HG02840 (cell line): ENCODE results near the gene RAB39A.
A peak's percentile ranks its signal among the peaks of the same experiment; 100 is the strongest.

Experiments
- ATAC-seq: cut with Tn5 transposase; IDR thresholded peaks from one replicate; pipeline ENCODE4 v1.9.1; 2021; ENCODE audit warnings: mild to moderate bottlenecking, moderate library complexity, moderate number of reproducible peaks; ENCODE audit not compliant: unreplicated experiment, low FRiP score

Gene RAB39A

DNA sequence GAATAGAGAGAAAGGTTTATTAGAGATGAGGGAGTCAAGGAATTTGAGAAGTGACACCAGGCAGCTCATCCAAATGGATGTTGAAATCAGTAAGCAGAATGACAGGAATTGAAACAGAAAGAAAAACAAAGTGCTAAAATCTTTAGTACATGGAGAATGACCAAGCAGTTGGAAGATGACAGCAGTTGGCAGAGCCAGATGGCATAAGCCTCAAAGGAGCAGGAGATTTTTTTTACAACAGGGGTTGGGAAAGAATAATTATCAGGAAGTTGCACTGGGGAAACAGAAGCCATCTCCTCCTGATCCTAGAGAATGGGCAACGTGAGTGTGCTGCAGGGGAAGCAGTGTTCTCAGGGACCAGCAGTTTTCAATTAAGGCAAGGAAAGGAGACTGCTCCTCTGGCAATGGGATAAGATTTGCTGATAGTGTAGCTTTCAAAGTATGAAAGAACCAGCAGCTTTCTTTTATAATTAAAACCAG is 28.9 kb downstream of the RAB39A start:
- no peak for ATAC-seq

DNA sequence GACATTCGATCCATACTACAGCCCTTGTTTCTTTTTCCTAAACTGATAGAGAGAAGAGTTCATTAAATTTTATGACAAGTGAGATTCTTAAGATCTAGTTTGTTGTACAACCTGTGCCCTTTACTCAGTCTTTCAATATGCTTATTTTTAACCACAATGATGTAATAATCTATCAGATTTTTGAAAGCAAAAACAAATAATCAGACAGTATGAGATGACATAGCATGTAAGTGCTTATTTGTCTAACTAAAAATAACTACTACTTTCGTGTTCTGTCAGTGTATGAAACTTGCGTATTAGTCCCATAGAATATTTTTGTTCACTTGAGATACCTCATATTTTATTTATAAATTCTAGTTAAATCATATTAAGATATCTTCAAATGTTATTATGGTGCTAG is 33.2 kb downstream of the RAB39A start:
- ATAC-seq: no peak

DNA sequence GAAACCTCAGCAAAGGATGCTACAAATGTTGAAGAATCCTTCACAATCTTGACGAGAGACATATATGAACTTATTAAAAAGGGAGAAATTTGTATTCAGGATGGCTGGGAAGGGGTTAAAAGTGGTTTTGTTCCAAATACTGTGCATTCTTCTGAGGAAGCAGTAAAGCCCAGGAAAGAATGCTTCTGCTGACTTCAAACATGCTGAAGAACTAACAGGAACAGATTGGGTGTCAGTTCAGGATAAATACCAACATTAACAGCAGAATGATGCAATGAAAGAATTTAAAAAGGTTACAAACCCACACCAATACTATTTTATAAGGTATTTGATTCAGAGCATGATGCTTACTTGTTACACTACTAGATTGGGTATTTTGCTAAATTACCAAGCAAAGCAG is 33.9 kb downstream of the RAB39A start:
- ATAC-seq: no peak

DNA sequence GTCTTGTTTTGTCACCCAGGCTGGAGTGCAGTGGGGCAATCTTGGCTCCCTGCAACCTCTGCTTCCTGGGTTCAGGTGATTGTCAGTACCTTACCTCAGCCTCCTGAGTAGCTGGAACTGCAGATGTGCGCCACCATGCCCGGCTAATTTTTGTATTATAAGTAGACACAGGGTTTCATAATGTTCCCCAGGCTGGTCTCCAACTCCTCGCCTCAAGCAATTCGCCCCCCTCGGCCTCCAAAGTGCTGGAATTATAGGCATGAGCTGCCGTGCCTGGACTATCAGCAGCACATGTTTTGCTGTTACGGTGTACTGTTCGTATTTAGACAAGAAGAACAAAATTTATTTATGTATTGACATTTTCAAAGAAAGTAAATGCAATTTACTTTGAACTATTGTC is 34.8 kb downstream of the RAB39A start:
- ATAC-seq: no peak

DNA sequence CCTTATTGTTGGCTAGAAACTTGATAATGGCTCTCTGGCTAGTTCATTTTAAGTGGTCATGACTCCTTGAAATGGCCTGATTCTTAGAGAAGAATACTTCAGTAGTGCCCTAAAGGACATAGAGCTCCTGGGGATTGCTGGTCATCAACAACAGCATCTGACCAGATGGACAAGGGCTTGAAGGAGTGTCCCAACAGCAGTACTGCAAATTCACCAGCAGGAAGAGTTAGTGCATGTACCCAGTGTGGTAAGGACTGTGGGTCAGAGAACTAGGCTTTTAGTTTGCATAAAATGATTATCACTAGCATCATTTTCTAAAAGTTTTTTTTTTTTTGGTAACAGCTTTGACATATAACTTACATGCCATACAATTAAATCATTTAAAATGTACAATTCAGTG is 41.0 kb downstream of the RAB39A start:
- ATAC-seq: no peak

DNA sequence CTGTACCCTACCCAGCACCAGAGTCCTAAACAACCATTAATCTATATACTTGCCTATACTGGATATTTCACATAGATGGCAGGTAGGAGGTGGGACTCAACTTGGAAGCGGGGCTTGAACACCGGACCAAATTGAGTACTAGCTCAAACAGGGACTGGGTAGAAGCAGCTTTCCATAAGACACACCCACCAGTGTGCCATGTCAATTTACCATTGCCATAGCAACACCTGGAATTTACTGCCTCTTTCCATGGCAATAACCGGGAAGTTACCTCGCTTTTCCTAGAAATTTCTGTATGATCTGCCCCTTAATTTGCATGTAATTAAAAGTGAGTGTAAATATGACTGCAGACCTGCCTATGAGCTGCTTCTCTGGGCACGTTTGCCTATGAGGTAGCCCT is 41.8 kb downstream of the RAB39A start:
- ATAC-seq: no peak

DNA sequence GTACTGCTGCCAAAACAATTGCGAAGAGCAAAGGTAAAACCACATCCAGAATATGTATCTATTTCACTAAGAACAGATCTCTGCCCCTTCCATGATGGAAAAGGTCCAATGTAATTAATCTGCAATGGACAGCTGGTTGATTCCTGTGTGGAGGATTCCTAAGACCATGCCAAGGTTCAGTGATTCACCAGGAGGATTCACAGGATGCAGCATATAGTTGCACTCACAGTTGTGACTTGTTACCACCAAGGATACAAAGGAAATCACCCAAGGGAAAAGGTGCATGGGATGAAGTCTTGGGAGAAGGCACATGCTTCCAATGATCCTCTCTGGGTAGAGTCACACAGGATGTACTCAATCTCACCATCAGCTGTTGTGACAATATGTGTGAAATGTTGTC is 45.4 kb downstream of the RAB39A start:
- no peak for ATAC-seq

DNA sequence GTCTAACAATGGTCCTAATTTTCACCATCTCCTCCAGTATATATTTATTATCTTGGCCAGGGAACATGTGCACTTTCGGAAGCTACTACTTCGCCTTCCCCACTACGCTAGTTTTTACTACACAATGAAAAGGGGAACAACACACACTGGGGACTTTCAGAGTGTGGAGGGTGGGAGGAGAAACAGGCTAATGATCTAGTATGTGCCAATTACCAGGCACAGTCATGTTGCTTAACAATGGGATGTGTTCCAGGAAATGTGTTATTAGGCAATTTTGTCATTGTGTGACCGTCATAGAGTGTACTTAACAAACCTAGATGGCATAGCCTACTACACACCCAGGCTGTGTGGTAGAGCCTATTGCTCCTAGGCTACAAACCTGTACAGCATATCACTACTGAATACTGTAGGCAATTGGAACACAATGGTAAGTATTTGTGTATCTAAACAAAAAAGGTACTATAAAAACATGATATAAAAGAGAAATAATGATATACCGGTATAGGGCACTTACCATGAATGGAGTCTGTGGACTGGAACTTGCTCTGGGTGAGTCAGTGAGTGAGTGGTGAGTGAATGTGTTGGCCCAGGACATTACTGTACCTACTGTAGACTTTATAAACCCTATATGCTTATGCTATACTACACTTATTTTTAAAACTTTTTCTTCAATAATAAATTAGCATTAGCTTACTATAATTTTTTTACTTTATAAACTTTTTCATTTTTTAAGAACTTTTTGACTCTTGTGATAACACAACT is 60.3 kb downstream of the RAB39A start:
- no peak for ATAC-seq

DNA sequence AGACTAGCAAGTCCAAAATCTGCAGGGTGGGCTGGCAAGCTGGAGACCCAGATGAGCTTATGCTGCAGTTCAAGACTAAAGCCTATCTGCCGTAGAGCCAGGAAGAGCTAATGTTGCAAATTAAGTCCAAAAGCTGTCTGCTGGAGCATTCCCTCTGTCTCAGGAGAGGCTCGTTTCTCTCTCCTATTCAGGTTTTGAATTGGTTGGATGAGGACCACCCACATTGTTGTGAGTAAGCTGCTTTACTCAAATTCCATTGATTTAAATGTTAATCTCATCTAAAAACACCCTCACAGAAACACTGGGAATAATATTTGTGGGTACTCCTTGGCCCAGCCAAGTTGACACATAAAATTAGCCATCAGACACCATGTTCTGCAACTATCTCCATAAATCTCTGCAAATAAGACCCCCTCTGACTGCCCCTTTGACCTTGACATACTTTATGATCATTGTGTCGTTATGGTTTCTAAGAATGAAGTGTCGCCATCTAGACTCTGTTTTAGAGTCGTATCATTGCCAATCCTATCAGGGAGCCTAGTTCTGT is 63.7 kb downstream of the RAB39A start:
- no peak for ATAC-seq

DNA sequence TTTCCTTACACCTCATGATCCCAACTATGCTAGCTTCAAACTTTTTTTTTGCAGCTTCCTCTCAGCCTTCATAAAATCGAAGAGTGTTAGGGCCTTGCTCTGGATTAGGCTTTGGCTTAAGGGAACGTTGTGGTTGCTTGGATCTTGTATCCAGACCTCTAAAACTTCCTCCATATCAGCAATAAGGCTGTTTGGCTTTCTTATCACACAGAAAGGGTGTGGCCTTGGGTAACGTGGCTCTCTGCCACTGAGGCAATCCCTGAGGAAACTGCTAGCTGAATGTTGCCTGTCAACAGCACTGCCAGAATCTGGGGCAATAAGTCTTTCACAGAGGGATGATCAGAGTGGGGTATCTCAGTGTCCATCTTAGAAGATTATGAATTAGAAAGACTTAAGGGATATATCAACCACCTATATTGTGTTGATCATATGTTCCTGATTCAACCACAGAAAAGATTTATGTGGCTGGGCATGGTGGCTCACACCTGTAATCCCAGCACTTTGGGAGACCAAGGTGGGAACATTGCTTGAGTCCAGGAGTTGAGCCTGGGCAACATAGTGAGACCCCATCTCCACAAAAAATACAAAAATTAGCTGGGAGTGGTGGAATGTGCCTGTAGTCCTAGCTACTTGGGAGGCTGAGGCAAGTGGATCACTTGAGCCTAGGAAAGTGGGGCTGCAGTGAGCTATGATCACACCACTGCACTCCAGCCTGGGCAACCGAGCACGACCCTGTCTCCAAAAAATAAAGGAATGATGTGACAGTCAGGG is 67.9 kb downstream of the RAB39A start:
- ATAC-seq: no peak

DNA sequence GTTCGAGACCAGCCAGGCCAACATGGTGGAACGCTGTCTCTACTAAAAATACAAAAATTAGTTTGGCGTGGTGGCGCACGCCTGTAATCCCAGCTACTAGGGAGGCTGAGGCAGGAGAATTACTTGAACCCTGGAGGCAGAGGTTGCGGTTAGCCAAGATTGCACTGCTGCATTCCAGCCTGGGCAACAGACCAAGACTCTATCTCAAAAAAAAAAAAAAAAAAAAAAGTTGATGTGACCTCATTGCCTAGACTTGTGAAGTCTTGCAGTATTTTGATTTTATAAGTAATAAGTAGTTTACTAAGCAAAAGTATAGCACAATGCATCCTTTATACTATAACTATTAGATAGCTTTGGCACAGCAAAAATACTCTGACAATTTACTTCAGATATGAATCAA is 70.5 kb downstream of the RAB39A start:
- no peak for ATAC-seq

DNA sequence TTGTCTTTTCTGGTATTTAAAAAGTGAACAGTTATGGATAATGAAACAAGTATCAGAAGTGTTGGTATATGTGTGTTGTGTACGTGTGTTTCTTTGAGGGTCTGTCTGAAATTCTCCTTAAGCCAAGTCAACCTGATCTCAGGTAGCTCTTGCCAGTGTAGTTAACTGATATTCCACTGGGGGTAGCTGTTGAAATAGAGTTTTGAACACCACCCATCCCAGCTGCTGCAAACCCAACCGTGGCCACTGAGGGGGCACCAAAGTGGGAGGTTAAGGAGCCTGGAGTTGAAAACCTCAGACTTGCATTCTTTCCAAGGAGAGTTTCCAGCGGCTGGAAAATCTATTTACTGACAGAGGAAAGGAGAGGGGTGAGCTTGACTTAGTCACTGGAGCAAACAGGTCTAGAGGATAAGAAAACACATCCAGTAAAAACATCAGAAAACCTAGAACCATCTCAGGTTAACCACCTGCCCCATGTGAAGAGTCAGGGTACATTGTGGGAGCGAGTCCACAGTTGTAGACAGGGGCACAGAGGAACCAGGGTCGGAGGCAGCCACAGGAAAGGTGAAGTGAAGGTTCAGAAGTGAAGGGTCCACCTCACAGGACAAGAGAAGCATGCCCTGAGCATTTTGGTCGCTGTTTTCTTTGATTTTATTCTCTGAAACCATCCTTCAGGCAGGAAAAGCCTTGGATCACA is 71.7 kb downstream of the RAB39A start:
- ATAC-seq: peak; percentile 82

DNA sequence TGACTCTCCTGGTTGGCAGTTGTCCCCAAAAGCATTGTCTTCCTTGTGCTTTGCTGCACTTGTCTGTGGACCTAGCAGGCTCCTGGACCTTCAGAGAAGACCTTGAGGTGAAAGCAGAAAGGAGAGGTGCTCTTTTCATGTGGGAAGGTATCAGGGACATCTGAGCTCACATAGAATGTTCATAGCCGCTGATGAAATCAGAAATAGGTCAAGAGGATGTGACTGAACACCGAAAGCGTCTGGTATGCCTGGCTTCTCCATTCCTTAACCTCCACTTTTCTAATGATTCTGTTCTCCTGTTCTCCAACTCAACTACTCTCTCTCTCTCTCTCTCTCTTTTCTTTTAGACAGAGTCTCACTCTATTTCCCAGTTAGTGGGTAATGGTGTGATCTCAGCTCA is 74.2 kb downstream of the RAB39A start:
- no peak for ATAC-seq

DNA sequence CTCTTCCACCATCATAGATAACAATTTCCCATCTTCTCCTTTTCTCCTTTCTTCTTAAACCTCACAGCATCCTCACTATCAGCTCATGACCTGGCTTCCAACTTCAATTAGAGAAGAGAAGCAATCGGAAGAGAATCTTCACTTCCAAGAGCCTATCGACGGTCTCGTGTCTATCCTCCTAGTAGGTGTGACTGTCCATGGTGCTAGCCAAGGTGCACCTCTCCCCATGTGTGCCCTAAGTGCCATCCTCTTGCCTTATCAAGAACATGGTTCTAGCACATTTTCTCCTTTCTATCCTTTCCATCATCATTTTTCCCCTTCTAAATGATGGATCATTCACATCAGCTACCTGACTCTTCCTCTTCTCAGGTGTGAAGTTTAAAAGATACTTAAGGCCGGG is 75.4 kb downstream of the RAB39A start:
- ATAC-seq: no peak

DNA sequence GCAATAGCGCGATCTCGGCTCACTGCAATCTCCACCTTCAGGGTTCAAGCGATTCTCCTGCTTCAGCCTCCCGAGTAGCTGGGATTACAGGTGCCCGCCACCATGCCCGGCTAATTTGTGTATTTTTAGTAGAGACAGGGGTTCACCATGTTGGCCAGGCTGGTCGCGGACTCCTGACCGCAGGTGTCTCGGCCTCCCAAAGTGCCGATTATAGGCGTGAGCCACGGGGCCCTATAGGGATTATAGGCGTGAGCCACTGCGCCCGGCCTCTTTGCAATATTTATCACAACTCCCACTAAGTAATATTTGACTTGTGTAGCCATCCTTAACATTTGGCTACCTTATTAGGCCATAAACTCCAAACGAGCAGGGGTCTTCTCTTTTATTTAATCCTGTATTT is 79.6 kb downstream of the RAB39A start:
- no peak for ATAC-seq

DNA sequence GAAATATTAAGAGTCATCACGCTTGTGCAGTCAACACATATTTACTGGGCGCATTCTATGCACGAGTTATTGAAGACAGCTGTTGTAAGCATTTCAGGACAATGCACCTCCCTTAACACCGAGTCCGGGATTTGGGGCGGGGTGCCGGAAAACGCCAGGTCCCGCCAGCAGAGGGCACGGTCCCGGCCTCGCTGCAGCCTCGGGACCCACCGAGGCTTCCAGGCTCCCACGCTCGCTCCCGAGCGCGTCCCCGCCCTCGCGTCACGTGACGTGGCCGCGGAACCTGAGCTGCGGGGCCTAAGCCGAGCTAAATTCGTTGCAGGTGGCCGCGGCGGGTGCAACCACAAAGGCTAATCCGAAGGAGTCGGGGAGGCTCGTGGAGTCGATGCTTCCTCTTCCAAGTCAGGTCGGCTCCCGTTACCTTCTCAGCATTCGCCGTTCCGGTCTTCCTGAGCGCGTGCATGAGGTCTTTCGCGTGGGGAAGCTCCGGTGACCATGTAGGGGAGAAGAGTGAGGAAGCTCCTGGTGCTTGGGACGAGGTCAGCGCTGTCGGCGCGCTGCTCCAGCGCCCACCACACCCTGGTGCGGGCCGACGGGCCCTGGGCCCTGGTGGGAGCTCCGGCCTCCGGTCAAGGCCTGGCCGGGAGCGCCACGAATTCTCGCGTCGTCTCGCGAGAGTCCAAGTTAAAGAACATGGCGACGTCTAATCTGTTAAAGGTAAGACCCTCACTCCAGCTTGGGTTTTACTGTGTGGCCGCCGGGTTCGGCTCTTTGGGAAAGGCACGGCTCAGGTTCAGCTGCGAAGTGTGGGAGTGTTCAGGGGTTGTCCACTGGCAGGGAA is 80.6 kb downstream of the RAB39A start, which contains the start of gene CUL5:
Gene CUL5 (plus strand): TSS at position 243 of the 841 bp plus-strand sequence. CDS start 451 bp downstream, at position 694.
- ATAC-seq: peak; percentile 90

DNA sequence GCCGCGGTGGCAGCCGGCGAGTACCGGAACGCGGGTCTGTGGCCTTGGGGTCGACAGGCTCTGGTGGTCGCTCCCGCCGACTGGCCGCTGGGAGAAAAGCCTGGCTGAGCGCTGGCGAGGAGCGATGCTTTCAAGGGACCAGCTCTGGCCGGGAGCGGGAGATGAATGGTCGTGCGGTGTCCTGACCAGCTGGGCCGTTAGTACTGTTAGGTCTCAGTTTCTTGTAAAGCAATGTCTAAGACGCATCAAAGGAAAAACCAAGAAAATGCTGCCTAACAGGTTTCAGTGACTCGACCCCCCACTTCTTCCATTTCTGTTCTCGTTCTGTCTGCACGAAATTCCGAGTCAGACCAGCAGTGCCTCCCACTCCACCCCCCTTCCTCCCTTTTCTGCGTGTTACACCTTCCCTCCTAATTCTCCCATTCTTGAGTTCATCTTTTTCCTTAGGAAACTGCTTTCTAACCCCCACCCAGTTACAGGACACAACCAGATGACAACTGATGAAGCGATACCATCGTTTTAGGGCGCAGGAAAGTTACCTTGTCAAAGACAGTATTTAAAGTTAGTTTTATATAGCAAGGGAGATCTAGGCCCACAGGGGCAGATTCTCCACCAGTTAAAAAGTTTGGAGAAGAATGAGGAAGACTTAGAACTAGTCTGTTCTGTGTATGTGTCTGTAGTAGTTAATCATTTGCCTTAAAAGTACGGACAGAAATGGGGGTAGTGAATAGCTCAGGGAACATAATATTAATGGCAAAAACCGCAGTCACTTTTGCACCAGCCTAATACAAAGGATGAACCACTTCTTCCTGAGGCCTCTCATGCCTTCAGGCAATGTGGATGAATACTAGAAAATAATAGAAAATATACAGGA is 81.5 kb downstream of the RAB39A start:
- ATAC-seq: no peak

DNA sequence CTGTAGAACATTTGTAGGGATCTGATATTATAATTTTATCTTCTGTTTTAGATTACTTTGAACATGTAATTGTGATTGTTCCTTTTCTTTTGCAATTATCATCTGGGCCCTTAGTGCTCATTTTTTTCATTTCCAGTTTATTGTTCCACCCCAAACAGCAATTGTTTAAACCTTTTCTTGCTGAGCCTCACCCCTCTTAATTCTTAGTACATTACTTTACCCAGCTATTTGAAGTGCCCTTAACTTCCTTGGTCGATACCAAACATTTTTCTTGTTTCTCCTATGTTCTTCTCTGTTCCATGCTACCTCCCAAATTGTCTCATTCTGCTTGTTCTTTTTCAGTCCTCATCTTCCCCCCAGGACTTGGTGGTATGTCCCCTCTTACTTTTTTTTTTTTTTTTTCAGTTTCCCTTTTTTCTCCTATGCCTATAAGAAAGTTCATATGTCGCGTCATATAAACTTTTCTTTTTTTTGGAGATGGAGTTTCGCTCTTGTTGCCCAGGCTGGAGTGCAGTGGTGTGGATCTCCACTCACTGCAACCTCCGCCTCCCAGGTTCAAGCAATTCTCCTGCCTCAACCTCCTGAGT is 84.0 kb downstream of the RAB39A start:
- no peak for ATAC-seq
